NCI-H748 (cell line): ENCODE measurements around the gene RBM19.
A peak's percentile ranks its signal among the peaks of the same experiment; 100 is the strongest.
"Not testable (repeated sequence)": the region's sequence is repeated elsewhere in the genome, so short reads cannot be mapped to it uniquely, and the experiment has no call there.

Source experiments
- DNase-seq: peaks from one replicate; lab custom pipeline; 2025; ENCODE audit not compliant: unreplicated experiment; lab: John Stamatoyannopoulos, UW

RBM19 gene

GRCh38 chr12:113906411-113907200 lies 59.5 kb downstream of the RBM19 start:
- no peak for DNase-seq

- no peak for DNase-seq
Measured at GRCh38 chr12:113905829-113906228, 60.3 kb downstream of the RBM19 start.

GRCh38 chr12:113903381-113903863 lies 62.7 kb downstream of the RBM19 start:
- no peak for DNase-seq

GRCh38 chr12:113901319-113901718 lies 64.8 kb downstream of the RBM19 start:
- DNase-seq, result not testable (repeated sequence)

- no peak for DNase-seq
Measured at GRCh38 chr12:113900716-113901115, 65.4 kb downstream of the RBM19 start.

- peak; percentile 90 for DNase-seq
Measured at GRCh38 chr12:113899561-113900471, 66.3 kb downstream of the RBM19 start.

GRCh38 chr12:113899042-113899560 lies 67.0 kb downstream of the RBM19 start:
- no peak for DNase-seq

GRCh38 chr12:113898466-113898865 lies 67.7 kb downstream of the RBM19 start:
- DNase-seq, result peak; percentile 15

GRCh38 chr12:113897406-113897805 lies 68.7 kb downstream of the RBM19 start:
- DNase-seq, result no peak

- DNase-seq, result no peak
Measured at GRCh38 chr12:113896841-113897240, 69.3 kb downstream of the RBM19 start.

GRCh38 chr12:113896194-113896593 lies 69.9 kb downstream of the RBM19 start:
- DNase-seq, result no peak

- no peak for DNase-seq
Measured at GRCh38 chr12:113895176-113895575, 70.9 kb downstream of the RBM19 start.

GRCh38 chr12:113894697-113895096 lies 71.4 kb downstream of the RBM19 start:
- DNase-seq, result no peak

GRCh38 chr12:113893221-113893620 lies 72.9 kb downstream of the RBM19 start:
- DNase-seq, result no peak

GRCh38 chr12:113892556-113892955 lies 73.6 kb downstream of the RBM19 start:
- DNase-seq, result no peak

GRCh38 chr12:113891739-113892520 lies 74.2 kb downstream of the RBM19 start:
- peak; percentile 17 for DNase-seq

- DNase-seq, result no peak
Measured at GRCh38 chr12:113891167-113891692, 74.9 kb downstream of the RBM19 start.

- DNase-seq, result no peak
Measured at GRCh38 chr12:113889891-113890581, 76.1 kb downstream of the RBM19 start.

- DNase-seq, result no peak
Measured at GRCh38 chr12:113889076-113889475, 77.0 kb downstream of the RBM19 start.

GRCh38 chr12:113888435-113888834 lies 77.7 kb downstream of the RBM19 start:
- DNase-seq, result no peak
